SK-N-DZ (cell line): ENCODE measurements around the gene OTC.

Experiments used
- DNase-seq: peaks from one replicate; pipeline ENCODE4 v3.0.0-alpha.2; 2015; ENCODE audit warnings: low spot score
- small RNA-seq, 2 experiments: library from RNA; depleted of rRNA; stranded (forward); fragments of <200 nt; gene quantifications; one replicate each; pipeline ENCODE3, GENCODE V24; 2014

Gene OTC

GRCh38 chrX:38465686-38466085 lies 113.3 kb downstream of the OTC start:
- DNase-seq = no peak

GRCh38 chrX:38468563-38469157 lies 116.3 kb downstream of the OTC start:
- DNase-seq = no peak

Small RNA genes within 50 kb of the gene (small RNA-seq; reads per million reads assigned to genes)
- 0 reads per million in 2 experiments for gene RF00322
